Measurements from ENCODE around the gene TMEM186. TPM values are rescaled to one million over a fixed set of nuclear protein-coding genes. Genes with fewer than 3 reads are reported as not detected.

The TMEM186 gene
- total RNA-seq, 1 donor = 5.2 TPM

GRCh38 chr16:8819411-8820034 is 22.1 kb upstream of the TMEM186 start:
- peak; percentile 45 for DNase-seq (ENCODE audit: low read depth)
- no peak for TF ChIP-seq CTCF (IDR thresholded peaks at IDR 0.05; ENCODE audit: insufficient read depth, low read depth, low read length)
- no peak overlapping the region for H3K4me3 ChIP-seq (ENCODE audit: low read depth, low read length)

- H3K4me3 ChIP-seq (ENCODE audit: low read depth, low read length) = no peak overlapping the region
- no peak for TF ChIP-seq CTCF (IDR thresholded peaks at IDR 0.05; ENCODE audit: insufficient read depth, low read depth, low read length)
- DNase-seq (ENCODE audit: low read depth) = no peak
Observed at GRCh38 chr16:8818504-8819270, 21.2 kb upstream of the TMEM186 start.

DNA sequence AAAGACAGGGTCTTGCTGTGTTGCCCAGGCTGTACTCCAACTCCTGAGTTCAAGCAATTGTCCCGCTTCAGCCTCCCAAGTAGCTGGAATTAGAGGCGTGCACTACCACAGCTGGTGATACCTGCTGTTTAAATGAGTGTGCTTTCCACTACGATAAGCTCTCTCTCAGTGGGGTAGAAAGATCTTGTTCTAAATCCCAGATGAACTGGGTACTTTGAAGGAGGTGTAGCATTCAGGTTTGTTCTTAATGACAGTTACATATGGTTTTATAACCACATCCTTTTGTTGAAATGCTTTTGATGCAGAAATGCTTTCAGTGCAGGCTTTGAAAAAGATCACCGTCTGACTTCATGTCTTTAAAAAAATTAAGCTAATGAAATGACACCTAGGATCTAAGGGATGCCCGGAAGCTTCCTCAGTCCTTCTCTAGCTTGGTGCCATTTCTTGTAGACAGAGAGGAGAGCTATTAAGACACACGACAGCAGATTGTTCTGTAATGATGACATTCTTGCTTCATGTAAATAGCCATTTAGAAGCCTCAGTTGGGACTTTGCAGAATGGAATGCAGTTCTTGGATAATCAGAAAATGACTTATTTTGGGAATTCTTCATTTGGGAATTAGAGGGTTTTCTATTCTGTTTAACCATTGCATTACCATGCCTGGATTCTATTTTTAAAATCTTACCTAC is 19.7 kb upstream of the TMEM186 start:
- TF ChIP-seq CTCF (IDR thresholded peaks at IDR 0.05; ENCODE audit: insufficient read depth, low read depth, low read length) = no peak
- H3K4me3 ChIP-seq (ENCODE audit: low read depth, low read length) = no peak overlapping the region
- DNase-seq (ENCODE audit: low read depth) = no peak

DNA sequence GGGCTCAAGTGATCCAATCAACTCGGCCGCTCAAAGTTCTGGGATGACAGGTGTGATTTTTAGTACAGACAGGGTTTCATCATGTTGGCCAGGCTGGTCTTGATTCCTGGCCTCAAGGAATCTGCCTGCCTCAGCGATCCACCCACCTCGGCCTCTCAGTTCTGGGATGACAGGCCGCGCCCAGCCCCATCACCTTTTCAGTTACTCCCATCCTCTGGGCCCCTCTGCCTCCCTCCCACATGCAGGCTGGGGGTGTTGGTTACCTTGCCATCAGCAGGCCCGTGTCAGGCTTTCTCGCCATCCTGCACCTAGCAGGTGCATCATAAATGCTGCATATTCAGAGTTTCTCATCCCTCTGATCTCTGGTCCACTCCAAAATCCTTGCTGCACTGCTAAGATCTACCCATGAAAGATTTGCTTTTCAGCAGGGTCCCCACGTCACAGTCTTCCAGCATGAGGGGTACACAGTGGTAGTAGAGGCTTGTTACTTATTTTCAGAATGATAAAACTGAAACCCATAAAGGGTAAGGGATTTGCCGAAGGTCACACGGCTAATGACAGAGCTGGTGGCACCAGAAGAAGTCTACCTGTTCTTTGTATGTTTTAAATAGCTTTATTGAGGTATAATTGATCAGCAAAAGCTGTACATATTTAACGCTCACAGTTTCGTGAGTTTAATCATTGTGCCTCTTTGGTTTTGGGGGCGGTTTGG is 16.8 kb upstream of the TMEM186 start:
- DNase-seq (ENCODE audit: low read depth) = no peak
- no peak for TF ChIP-seq CTCF (IDR thresholded peaks at IDR 0.05; ENCODE audit: insufficient read depth, low read depth, low read length)
- H3K4me3 ChIP-seq (ENCODE audit: low read depth, low read length) = no peak overlapping the region

DNA sequence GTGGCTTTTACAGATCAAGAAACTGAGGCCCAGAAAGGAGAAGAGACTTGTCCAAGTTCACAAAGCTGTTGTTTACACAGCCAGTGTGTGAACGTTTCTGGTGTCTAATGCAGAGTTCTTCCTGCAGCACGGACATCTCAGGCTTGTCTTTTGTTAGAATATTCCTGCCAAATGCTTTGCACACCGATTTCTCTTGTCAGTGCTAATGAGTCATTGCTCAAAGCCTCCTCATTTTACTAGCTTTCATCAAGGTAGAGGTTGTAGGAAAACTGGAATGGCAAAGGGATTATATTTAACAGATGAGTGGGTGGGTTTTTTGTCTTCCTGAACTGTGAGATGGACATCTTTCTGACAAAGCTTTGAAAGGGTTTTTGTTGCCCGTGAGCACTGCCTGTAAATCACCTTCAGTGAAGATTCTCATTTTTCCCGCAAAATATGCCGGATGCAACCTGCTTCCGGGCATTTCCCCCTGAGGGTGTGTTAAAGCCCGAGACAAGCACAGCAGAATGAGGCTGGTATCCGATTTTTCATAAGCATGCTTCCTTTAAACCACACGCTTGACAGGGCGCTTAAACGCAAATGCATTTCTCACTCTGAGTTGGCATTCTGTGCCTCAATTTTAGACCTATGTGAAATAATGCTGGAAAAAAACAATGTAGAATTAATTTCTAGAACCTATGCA is 14.9 kb upstream of the TMEM186 start:
- no peak overlapping the region for H3K4me3 ChIP-seq (ENCODE audit: low read depth, low read length)
- no peak for DNase-seq (ENCODE audit: low read depth)
- TF ChIP-seq CTCF (IDR thresholded peaks at IDR 0.05; ENCODE audit: insufficient read depth, low read depth, low read length) = no peak

All from fibroblast of villous mesenchyme (primary cell).